ENCODE measurements around the gene SWAP70.
"Not testable (repeated sequence)": the region's sequence is repeated elsewhere in the genome, so short reads cannot be mapped to it uniquely, and the experiment has no call there.

SWAP70 gene

DNA sequence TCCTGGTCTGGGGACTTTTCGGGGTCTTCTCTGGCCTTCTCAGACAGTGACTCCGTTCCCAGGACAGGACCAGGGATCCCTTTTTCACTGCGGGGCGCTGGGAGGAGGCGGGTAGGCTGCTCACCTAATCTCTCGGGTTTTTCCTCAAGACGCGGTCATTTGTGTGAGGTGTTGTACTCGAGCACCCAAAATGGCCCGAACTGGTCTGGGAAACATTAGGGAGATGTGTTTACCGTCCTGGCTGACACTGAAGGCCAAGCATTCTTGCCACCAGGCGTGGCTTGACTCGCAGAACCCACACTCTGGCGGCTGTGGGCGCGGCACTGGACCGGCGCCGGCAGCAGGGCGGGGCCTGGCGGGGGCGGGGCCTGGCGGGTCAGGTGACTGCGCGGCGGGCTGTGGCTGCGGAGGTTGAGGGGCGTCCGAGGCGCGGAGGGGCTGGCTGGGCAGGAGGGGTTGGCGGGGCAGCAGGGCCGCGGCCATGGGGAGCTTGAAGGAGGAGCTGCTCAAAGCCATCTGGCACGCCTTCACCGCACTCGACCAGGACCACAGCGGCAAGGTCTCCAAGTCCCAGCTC lies at the start of gene SWAP70:
Gene SWAP70 (plus strand): TSS at position 379 of the 577 bp plus-strand sequence. CDS start 103 bp downstream, at position 482.
- peak; percentile 40 to 80 (median 60) for DNase-seq (ENCODE audit: low read depth in 3 of 3)

DNA sequence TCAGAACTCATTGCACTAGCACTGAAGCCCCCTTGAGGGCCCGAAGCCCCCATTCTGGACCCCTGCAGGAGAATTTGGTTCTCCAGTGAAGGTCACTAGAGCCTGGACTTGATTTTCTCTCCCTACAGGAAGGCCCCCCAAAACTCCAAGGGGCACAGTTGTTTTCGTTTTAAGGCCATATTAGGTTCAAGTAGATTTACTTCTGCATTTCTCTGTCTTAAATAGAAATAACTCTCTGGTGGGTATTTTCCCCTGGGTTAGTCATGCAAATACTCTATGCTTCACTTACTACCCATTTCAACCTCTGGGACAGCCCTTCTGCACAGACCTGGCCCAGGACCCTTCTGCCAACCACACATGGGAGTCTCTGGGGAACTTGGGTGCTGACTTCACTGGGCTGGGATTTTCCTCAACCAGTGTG lies 48.8 kb upstream of the SWAP70 start:
- DNase-seq (ENCODE audit: low read depth in 3 of 3) = no peak

DNA sequence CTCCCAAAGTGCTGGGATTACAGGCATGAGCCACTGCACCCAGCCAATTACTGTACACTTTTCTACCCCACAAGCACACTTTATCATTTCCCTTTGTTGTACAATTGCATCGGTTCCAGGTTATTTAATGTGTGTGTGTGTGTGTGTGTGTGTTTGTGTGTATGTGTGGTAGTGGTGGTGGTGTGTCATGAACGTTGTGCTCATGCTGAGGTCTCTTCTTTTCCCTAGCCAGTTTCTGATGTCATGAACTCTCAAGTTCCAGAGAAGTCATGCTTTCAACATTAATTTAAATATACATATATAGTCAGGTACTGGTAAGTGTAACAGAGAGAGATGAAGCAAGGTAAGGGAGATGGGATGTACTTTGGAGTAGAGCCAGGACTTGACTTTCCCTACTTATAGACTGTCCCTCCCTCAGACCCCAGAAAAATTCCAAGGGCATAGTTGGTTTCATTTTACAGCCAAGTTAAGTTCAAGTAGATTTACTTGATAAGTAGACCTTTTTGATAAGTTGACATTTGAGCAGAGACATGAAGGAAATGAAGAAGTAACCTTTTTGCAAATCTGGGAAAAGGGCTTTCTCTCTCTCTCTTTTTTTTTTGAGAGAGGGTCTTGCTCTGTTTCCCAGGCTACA lies 47.7 kb upstream of the SWAP70 start:
- DNase-seq (ENCODE audit: low read depth in 3 of 3) = no peak

DNA sequence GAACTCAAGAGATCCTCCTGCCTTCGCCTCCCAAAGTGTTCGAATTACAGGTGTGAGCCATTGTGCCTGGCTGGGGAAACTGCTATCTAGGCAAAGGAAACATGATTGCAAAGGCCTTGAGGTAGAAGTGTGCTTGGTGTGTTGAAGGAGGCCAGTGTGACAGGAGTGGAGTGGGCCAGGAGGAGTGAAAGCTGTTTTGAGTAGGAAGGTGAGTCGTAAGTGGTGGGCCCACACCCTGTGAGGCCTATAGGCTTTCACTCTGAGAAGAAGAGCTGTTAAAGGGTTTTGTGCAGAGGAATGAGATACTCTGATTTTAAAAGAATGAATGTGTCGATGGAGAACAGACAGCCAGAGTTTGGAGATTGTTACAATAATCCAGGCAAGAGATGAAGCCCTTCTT lies 47.0 kb upstream of the SWAP70 start:
- DNase-seq (ENCODE audit: low read depth in 3 of 3) = no peak

DNA sequence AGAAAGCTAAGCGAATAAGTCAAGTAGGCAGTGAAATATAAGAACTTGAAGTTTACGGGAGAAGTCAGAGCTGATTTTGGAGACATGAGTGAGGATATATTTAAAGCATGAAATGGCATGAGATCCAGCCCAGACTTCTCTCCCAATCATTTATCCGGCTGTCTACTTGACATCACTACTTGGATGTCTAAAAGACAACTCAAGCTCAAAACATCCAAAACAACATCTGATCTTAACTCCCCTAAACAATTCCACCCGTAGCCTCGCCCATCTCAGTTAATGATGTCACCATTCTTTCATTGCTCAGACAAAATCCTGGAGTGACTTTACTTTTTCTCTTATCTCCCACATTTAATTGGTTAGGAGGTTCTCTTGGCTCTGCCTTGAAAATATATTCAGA lies 45.9 kb upstream of the SWAP70 start:
- DNase-seq (ENCODE audit: low read depth in 3 of 3) = no peak

DNA sequence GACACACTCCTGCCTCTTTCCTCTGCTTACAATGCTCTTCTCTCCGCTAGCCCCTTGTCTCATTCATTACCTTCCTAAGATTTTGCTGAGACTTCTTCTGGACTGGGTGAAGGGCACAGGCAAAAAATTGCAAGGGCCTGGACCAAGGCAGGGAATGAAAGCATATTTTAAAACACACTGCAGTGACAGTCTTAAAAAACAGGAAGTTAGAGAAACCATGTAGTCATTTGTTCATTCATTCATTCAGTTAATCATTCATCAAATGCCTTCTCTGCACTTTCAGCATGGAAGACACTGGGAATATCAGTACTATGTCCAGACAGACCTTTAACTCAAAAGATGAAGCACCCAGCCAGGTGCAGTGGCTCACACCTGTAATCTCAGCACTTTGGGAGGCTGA lies 44.9 kb upstream of the SWAP70 start:
- no peak for DNase-seq (ENCODE audit: low read depth in 3 of 3)

DNA sequence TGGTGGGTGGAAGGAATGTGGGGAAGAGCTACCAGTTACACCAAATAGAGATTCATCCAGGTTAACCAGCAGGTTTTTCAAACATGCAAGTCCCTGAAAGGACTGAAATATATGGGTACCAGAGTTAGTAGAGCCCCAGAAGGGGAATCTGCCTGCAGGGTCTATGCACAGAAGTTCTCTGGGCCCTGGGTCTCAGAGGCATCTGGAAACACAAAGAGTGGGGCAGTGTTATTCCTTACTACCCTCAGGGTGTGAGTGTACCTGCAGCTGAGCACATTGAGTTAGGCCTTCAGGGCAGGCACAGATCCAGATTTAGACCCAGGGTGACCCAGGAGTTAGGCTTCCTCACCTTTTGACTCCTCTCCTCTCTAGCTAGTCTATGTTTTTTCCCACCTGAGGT lies 43.9 kb upstream of the SWAP70 start:
- no peak for DNase-seq (ENCODE audit: low read depth in 3 of 3)

DNA sequence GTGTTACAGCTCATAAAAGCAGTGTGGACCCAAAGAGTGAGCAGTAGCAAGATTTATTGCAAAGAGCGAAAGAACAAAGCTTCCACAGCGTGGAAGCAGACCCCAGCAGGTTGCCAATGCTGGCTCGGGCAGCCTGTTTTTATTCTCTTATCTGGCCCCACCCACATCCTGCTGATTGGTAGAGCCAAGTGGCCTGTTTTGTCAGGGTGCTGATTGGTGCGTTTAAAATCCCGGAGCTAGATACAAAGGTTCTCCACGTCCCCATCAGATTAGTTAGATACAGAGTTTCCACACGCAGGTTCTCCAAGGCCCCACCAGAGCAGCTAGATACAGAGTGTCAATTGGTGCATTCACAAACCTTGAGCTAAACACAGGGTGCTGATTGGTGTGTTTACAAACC lies 41.5 kb upstream of the SWAP70 start:
- DNase-seq (ENCODE audit: low read depth in 3 of 3) = not testable (repeated sequence)

DNA sequence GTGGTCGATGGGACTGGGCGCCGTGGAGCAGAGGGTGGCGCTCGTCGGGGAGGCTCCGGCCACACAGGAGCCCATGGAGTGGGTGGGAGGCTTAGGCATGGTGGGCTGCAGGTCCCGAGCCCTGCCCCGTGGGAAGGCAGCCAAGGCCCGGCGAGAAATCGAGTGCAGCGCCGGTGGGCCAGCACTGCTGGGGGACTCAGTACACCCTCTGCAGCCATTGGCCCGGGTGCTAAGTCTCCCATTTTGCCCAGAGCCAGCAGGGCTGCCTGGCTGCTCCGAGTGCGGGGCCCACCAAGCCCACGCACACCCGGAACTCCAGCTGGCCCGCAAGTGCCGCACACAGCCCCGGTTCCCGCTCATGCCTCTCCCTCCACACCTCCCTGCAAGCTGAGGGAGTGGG lies 40.8 kb upstream of the SWAP70 start:
- DNase-seq (ENCODE audit: low read depth in 3 of 3) = not testable (repeated sequence)

DNA sequence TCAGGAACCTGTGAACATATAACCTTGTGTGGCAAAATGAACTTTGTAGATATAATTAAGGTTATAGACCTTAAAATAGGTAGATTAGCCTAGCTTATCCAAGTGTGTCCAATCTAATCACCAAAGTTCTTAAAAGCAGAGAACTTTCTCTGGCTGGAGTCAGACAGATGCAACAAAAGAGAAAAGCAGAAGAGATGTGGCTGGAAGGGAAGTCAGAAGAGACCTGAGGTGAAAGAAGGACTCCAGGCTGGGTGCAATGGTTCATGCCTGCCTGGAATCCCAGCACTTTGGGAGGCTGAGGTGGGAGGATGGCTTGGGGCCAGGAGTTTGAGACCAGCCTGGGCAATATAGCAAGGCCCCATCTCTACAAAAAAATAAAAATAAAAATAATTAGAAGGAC lies 39.4 kb upstream of the SWAP70 start:
- DNase-seq (ENCODE audit: low read depth in 3 of 3) = no peak

DNA sequence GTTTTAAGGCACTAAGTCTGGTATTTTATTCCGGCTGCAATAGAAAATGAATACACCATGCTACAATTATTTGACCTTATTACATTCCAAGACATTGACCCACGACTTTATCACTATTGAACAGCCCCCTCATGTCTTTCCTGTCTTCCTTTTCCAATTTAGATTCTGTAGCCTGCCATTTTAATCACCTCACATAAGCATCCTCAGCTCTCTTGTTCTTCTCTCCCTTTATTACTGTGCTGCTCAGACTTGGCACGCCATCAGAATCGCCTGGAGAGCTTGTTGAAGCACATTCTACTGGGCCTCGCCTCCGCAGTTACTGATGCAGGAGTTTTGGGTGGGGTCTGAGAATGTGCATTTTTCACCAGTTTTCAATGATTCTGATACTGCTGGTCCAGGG lies 38.7 kb upstream of the SWAP70 start:
- DNase-seq (ENCODE audit: low read depth in 3 of 3) = no peak

DNA sequence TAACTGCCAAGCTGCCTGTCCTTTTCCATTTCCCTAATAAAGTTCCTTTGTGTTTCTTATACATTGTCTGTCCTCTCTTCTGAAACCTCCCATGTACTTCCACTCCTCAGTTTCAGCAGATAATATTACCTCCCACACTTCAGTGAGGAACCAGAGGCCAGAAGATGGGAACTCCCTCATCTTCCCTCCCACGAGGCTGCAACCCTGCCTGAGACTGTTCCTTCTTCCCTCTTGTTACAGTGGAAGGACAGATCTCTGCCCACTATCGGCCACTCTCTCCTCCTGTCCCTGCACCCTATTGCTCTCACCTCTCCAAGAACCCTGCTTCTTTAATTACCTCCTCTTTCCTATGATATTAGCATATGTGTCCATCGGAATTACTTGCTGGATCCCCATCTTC lies 38.1 kb upstream of the SWAP70 start:
- no peak for DNase-seq (ENCODE audit: low read depth in 3 of 3)

DNA sequence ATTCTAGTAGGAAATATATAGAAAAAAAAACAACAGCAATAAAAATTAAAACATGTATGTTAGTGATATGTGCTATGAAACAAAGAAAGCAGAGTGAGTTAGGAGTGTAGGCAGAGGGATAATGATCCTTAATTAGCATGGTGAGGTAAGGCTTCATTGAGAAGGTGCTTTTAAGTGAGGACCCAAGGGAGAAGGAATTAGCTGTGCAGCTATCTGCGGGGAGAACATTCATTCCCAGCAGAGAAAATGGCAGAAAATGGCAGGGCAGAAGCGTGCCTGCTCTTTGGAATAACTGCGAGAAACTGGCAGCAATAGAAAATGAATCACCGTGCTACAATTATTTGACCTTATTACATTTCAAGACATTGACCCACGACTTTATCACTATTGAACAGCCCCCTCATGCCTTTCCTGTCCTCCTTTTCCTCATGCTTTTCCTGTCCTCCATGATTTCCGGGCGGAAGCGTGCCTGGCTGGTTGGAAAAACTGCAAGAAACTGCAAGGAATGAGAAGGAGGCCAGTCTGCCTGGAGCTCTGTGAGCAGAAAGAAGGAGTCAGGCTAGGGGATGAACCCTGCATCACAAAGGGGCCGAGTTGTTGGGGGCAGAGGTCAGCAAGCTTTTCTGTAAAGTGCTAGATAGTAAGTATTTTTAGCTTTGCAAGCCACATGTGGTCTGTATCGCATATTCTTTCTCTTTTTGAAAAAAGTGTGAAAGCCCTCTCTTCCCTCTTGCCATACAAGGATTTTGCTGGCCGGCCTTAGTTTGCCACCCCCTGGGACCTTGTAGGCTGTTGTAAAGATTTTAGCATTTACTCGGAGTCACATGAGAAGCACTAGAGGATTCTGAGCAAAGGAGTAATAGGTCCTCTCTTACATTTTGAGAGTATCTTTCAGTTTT lies 37.1 kb upstream of the SWAP70 start:
- no peak for DNase-seq (ENCODE audit: low read depth in 3 of 3)

DNA sequence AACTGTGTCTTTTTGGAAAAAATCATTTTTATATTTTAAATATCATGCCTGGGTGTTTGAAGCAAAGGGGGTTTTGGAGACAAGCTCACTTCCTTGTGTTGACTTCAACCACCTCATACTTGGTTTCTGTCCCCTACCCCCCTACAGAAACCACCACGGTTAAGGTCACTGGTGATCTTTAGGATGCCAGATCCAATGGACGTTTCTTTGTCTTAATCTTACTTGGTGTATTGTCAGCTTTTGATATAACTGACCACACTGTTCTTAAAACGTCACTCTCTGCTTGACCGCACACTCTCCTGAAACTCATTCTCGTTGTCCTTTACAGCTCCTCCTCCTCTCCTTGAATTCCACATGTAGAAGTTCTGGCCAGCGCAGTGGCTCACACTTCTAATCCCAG lies 34.8 kb upstream of the SWAP70 start:
- no peak for DNase-seq (ENCODE audit: low read depth in 3 of 3)

DNA sequence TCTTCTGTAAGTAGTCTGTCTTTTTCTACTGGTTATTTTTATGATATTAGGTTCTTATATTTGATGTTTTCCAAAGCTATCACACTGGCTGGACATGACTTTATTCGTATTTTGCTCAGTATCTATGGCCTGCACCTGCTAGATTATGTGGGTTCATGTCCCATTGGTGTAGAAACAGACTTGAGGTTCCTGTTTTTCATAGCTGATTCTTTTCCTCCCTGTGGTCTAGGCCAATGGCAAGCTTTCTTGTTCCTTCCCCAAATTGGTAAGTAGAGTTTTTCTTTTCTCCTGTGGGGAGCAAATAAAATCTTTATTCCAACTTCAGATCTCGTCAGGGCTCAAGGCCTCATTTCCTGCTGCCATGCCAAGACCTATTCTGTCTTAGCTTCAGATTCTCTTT lies 30.2 kb upstream of the SWAP70 start:
- DNase-seq (ENCODE audit: low read depth in 3 of 3) = no peak

DNA sequence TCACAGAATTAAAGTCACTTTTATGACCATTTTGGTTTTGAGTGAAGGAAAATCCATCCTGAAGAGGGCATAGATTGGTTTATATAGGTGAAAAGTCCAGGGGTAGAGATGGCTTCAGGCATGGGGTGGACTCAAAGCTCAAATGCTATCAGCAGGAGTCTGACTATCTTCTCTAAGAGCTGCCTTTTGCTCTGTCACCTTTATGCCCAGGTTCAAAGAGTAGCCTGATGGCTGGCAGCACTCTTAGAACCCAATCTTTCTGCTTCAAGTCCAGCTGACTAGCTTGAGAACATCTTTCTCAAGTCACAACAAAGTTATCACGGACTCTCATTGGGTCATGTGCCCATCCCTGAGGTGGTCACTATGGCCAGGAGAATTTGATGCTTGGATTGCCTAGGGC lies 27.2 kb upstream of the SWAP70 start:
- no peak for DNase-seq (ENCODE audit: low read depth in 3 of 3)

DNA sequence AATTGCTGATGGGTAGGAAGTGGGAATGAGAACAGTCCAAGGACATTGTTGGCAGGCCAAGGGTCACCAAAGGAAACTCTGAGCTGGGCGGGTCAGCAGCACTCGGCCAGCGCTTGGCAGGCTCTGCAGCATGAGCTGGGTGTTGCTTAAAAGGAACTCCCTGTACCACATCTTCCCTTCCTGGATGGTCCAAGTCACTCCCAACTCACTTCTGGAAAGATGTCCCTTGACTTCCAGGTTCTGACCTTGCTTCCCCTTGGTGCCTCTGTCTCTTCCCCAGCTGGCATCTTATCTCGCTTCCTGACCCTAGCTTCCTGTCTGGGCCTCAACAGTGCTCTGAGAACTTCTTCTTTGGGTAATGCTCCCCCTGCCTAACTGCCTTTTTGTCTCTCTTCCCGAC lies 24.8 kb upstream of the SWAP70 start:
- DNase-seq (ENCODE audit: low read depth in 3 of 3) = no peak

DNA sequence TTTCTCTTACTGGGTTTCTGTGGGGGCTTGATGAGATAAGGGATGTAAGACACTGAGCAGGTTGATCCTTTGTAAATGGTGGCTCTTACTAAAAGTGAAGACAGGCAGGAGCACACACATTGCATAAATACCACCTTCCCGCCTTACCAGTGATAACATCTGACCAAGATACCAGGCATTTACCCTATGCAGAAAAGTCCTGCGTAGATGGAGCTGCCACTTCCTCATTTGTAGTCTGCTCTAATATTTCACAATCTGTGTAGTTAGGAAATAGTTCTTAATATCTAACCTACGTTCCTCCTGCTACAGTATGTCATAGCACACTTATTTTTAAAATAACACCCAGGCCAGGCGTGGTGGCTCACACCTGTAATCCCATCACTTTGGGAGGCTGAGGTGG lies 23.9 kb upstream of the SWAP70 start:
- DNase-seq (ENCODE audit: low read depth in 3 of 3) = no peak

DNA sequence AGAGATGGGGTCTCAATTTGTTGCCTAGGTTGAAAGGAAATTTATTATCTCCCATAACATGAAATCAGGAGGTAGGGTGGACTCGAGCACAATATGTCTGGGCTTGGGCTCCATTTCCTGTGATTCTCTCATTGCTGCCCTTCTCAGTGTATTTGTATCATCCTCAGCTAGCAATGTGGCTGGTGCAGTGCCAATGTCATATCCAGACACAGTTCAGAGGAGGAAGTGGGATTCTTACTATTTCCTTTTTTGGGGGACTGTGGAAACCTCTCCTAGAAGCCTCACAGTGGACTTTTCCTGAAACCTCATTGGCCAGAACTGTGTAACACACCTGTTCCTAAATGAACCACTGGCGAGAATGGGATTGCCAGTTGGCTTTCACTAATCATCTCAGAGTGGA lies 21.0 kb upstream of the SWAP70 start:
- DNase-seq (ENCODE audit: low read depth in 3 of 3) = no peak

DNA sequence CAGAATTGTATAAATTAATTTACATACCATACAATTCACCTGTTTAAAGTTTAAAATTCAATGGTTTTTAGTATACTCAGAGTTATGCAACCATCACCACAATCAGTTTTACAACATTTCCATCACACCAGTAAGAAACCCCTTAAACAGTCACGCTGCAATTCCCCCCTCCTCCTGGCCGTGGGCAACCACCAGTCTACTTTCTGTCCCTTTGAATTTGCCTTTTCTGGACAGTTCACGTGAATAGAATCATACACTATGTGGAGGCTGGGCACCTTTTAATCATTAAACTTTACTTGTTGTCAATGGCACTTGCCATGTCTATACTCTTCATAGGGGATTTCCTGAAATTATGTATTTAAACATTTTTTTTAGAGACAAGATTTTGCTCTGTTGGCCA lies 20.1 kb upstream of the SWAP70 start:
- DNase-seq (ENCODE audit: low read depth in 3 of 3) = no peak

DNA sequence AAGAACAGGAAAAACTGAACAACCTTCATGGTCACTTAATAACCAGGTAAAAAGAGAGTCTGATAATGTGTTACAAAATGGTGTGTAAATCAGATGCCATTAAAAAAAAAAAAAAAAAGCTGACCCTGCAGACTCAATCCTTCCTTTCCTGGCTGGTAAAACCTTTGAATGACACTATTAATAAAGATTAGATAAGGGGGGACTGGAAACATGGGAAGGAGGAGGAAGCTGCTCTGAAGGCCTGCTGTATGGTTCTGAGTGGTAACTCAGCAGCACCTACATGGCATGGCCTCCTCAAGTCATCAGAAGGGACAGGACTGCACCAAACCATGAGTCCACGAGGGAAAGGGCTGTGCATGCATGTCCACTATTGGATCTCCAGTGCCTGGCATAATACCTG lies 18.0 kb upstream of the SWAP70 start:
- DNase-seq (ENCODE audit: low read depth in 3 of 3) = no peak

DNA sequence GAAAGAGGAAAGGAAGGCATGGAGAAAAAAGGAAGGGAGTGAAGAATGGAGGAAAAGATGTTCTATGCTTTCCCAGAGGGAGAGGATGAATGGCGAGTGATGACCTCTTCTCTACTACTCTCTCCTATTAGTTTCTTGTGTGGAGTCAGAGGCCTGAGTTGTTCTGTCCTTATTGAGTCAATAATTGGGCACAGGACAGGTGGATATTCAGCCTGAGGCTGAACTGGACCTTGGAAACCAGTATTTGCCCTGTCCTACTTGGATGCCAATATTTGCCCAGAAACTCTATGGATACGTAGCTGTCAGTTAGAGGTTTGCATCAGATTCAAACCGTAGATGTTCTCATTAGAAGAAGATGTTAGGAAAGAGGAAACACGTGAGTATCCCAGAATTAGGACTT lies 17.6 kb upstream of the SWAP70 start:
- no peak for DNase-seq (ENCODE audit: low read depth in 3 of 3)

DNA sequence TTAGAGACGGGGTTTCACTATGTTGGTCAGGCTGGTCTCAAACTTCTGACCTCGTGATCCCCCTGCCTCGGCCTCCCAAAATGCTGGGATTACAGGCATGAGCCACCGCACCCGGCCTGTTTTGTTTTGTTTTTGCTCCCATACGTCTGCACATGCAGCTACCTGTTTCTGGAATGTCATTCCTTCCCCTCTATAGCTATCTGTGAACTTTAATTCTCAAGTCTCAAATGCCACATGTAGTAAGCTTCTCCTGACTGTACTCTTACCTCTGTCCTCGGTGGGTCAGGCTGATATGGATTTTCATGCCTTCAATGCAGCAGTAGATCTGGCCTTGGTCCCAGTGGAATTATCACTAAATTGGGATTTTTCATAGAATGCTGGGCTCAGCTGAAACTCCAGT lies 12.4 kb upstream of the SWAP70 start:
- no peak for DNase-seq (ENCODE audit: low read depth in 3 of 3)
